ENCODE measurements around the gene MITF. TPM values are rescaled to one million over a fixed set of nuclear protein-coding genes. Genes with fewer than 3 reads are reported as not detected.
"Not testable (repeated sequence)": the region's sequence is repeated elsewhere in the genome, so short reads cannot be mapped to it uniquely, and the experiment has no call there.

MITF gene
- polyA plus RNA-seq, 4 donors: 0.22 to 2.2 (median 1.6) TPM

GRCh38 chr3:69909859-69910258, 170.6 kb downstream of the MITF start:
- DNase-seq; FAIRE-seq; H3K27me3 ChIP-seq (ENCODE audit: control insufficient read depth in 3 of 3, insufficient read depth in 3 of 3, low read length in 3 of 3); H3K36me3 ChIP-seq (ENCODE audit: control insufficient read depth in 3 of 3, insufficient read depth in 2 of 3, low read depth in 1 of 3, low read length in 3 of 3); H3K4me1 ChIP-seq (ENCODE audit: control insufficient read depth in 3 of 3, insufficient read depth in 2 of 3, low read depth in 1 of 3, low read length in 2 of 3); H3K9me3 ChIP-seq (ENCODE audit: control insufficient read depth in 2 of 2, insufficient read depth in 1 of 2, low read depth in 1 of 2, low read length in 1 of 2); H3K27ac ChIP-seq (ENCODE audit: low read depth in 1 of 3, low read length in 2 of 3); H3K4me3 ChIP-seq (ENCODE audit: low read depth in 1 of 3, low read length in 3 of 3): not testable (repeated sequence)

DNA sequence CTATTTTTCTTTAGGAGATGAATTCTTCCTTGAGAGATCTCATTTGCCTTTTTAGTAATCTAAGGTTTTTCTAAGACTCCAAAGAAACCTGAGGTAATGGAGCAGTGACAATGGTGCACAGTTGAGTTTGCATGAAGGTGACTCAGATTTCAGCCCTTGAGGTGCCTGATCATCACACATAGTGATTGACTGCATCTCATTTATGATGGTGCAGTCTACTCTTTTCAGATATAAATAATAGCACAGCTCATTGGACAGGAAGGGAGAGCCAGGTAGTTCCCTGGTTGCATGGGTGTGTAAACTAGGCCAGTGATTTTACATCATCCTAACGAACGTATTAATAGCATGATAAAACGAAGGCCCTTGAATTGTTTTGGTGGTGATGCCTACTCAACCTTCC, 174.2 kb downstream of the MITF start:
- no peaks in the 10 kb centered on the region for H3K4me1 ChIP-seq (ENCODE audit: control insufficient read depth in 3 of 3, insufficient read depth in 2 of 3, low read depth in 1 of 3, low read length in 2 of 3)
- no peaks in the 10 kb centered on the region for H3K27me3 ChIP-seq (ENCODE audit: control insufficient read depth in 3 of 3, insufficient read depth in 3 of 3, low read length in 3 of 3)
- WGBS, 3 donors: 82 to 94% (median 93%) methylated on average over 3 of the region's 3 CpGs
- no peak overlapping the region for H3K4me3 ChIP-seq (ENCODE audit: low read depth in 1 of 3, low read length in 3 of 3)
- no peaks in the 10 kb centered on the region for H3K36me3 ChIP-seq (ENCODE audit: control insufficient read depth in 3 of 3, insufficient read depth in 2 of 3, low read depth in 1 of 3, low read length in 3 of 3)
- no peak overlapping the region for H3K27ac ChIP-seq (ENCODE audit: low read depth in 1 of 3, low read length in 2 of 3)
- H3K9me3 ChIP-seq (ENCODE audit: control insufficient read depth in 2 of 2, insufficient read depth in 1 of 2, low read depth in 1 of 2, low read length in 1 of 2): peaks cover 2 to 7% of the 10 kb centered on the region in 2 donors
- FAIRE-seq (no peak), DNase-seq (no peak)

- no peaks in the 10 kb centered on the region for H3K36me3 ChIP-seq (ENCODE audit: control insufficient read depth in 3 of 3, insufficient read depth in 2 of 3, low read depth in 1 of 3, low read length in 3 of 3)
- no peak overlapping the region for H3K4me3 ChIP-seq (ENCODE audit: low read depth in 1 of 3, low read length in 3 of 3)
- H3K4me1 ChIP-seq (ENCODE audit: control insufficient read depth in 3 of 3, insufficient read depth in 2 of 3, low read depth in 1 of 3, low read length in 2 of 3): no peaks in the 10 kb centered on the region
- 83 to 90% (median 84%) methylated on average over 4 of the region's 4 CpGs for WGBS, 3 donors
- H3K9me3 ChIP-seq (ENCODE audit: control insufficient read depth in 2 of 2, insufficient read depth in 1 of 2, low read depth in 1 of 2, low read length in 1 of 2): peaks cover 2 to 7% of the 10 kb centered on the region in 2 donors
- H3K27me3 ChIP-seq (ENCODE audit: control insufficient read depth in 3 of 3, insufficient read depth in 3 of 3, low read length in 3 of 3): no peaks in the 10 kb centered on the region
- FAIRE-seq (no peak), DNase-seq (no peak)
- no peak overlapping the region for H3K27ac ChIP-seq (ENCODE audit: low read depth in 1 of 3, low read length in 2 of 3)
Measured at GRCh38 chr3:69914395-69914794, 175.1 kb downstream of the MITF start.

GRCh38 chr3:69915726-69916125, 176.5 kb downstream of the MITF start:
- FAIRE-seq: no peak
- Histone ChIP-seq H3K4me3 (ENCODE audit: low read depth in 1 of 3, low read length in 3 of 3) (no peak overlapping the region), H3K36me3 (ENCODE audit: control insufficient read depth in 3 of 3, insufficient read depth in 2 of 3, low read depth in 1 of 3, low read length in 3 of 3) (no peaks in the 10 kb centered on the region), H3K27me3 (ENCODE audit: control insufficient read depth in 3 of 3, insufficient read depth in 3 of 3, low read length in 3 of 3) (no peaks in the 10 kb centered on the region), H3K27ac (ENCODE audit: low read depth in 1 of 3, low read length in 2 of 3) (no peak overlapping the region), H3K4me1 (ENCODE audit: control insufficient read depth in 3 of 3, insufficient read depth in 2 of 3, low read depth in 1 of 3, low read length in 2 of 3) (no peaks in the 10 kb centered on the region), H3K9me3 (ENCODE audit: control insufficient read depth in 2 of 2, insufficient read depth in 1 of 2, low read depth in 1 of 2, low read length in 1 of 2) (peaks cover 2 to 3% of the 10 kb centered on the region in 2 donors)
- no peak for DNase-seq

DNA sequence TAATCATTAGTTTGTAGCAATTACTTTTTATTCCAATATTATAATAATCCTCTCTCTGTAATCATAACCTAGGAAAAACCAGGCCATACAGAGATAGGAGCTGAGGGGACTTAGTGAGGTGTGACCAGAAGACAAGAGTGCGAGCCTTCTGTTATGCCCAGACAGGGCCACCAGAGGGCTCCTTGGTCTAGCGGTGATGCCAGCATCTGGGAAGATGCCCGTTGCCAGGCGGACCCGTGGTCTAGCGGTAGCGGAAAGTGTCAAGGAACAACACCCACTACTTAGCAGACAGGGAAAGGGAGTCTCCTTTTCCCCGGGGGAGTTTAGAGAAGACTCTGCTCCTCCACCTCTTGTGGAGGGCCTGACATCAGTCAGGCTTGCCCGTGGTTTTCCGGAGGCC, 180.7 kb downstream of the MITF start:
- not testable (repeated sequence) for FAIRE-seq; DNase-seq; H3K4me1 ChIP-seq (ENCODE audit: control insufficient read depth in 3 of 3, insufficient read depth in 2 of 3, low read depth in 1 of 3, low read length in 2 of 3); H3K9me3 ChIP-seq (ENCODE audit: control insufficient read depth in 2 of 2, insufficient read depth in 1 of 2, low read depth in 1 of 2, low read length in 1 of 2); H3K4me3 ChIP-seq (ENCODE audit: low read depth in 1 of 3, low read length in 3 of 3); H3K36me3 ChIP-seq (ENCODE audit: control insufficient read depth in 3 of 3, insufficient read depth in 2 of 3, low read depth in 1 of 3, low read length in 3 of 3); H3K27me3 ChIP-seq (ENCODE audit: control insufficient read depth in 3 of 3, insufficient read depth in 3 of 3, low read length in 3 of 3); H3K27ac ChIP-seq (ENCODE audit: low read depth in 1 of 3, low read length in 2 of 3)
- 60 to 72% (median 66%) methylated on average over 10 of the region's 10 CpGs for WGBS, 3 donors

DNA sequence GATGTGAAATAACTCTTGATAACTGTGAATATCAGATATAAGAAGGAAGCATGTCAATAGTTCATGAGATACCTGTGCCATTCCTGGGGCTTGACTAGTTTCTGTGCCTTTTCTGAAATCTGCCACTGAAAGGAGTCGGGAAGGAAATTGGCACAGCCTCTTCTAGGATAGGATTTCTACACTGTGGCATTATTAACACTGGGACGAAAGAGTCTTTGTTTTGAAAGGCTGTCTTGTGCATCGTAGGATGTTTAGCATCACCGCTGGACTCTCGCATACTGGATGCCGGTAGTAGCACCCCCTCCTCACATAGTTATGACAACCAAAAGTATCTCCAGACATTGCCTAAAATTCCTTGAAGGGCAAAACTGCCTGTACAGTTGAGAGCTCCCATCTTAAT, 182.4 kb downstream of the MITF start:
- H3K9me3 ChIP-seq (ENCODE audit: control insufficient read depth in 2 of 2, insufficient read depth in 1 of 2, low read depth in 1 of 2, low read length in 1 of 2): no peaks in the 10 kb centered on the region
- no peak overlapping the region for H3K4me3 ChIP-seq (ENCODE audit: low read depth in 1 of 3, low read length in 3 of 3)
- no peaks in the 10 kb centered on the region for H3K4me1 ChIP-seq (ENCODE audit: control insufficient read depth in 3 of 3, insufficient read depth in 2 of 3, low read depth in 1 of 3, low read length in 2 of 3)
- H3K36me3 ChIP-seq (ENCODE audit: control insufficient read depth in 3 of 3, insufficient read depth in 2 of 3, low read depth in 1 of 3, low read length in 3 of 3): no peaks in the 10 kb centered on the region
- 91 to 93% (median 93%) methylated on average over 6 of the region's 6 CpGs for WGBS, 3 donors
- no peak overlapping the region for H3K27ac ChIP-seq (ENCODE audit: low read depth in 1 of 3, low read length in 2 of 3)
- no peak for FAIRE-seq
- H3K27me3 ChIP-seq (ENCODE audit: control insufficient read depth in 3 of 3, insufficient read depth in 3 of 3, low read length in 3 of 3): no peaks in the 10 kb centered on the region
- DNase-seq: no peak

- no peak for FAIRE-seq
- 57 to 75% (median 74%) methylated on average over 4 of the region's 4 CpGs for WGBS, 3 donors
Measured at GRCh38 chr3:69922521-69923000, 183.3 kb downstream of the MITF start.

DNA sequence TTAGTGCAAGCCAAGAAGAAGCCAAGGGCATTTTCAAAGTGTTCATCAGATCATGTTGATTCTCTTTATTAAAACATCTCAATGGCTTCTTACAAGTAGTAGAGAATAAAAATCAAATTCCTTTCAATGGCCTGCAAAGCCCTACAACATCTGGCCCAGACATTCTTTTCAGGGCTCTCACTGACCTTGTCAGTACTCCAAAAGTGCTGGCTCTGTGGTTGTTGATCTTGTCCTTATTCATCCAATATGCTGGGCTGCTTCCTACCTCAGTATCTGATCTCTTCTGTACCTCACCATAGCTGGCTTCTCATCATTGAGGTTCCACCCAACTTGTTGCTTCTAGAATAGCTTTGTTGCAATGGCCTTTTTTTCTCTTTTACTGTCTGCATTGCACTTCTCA, 186.2 kb downstream of the MITF start:
- DNase-seq: no peak

More at GRCh38 chr3:69922521-69923000, 183.3 kb downstream of the MITF start:
- H3K9me3 ChIP-seq (ENCODE audit: control insufficient read depth in 2 of 2, insufficient read depth in 1 of 2, low read depth in 1 of 2, low read length in 1 of 2): no peaks in the 10 kb centered on the region
- H3K27me3 ChIP-seq (ENCODE audit: control insufficient read depth in 3 of 3, insufficient read depth in 3 of 3, low read length in 3 of 3): no peaks in the 10 kb centered on the region
- DNase-seq: no peak
- no peak overlapping the region for H3K4me3 ChIP-seq (ENCODE audit: low read depth in 1 of 3, low read length in 3 of 3)
- H3K4me1 ChIP-seq (ENCODE audit: control insufficient read depth in 3 of 3, insufficient read depth in 2 of 3, low read depth in 1 of 3, low read length in 2 of 3): no peaks in the 10 kb centered on the region
- H3K36me3 ChIP-seq (ENCODE audit: control insufficient read depth in 3 of 3, insufficient read depth in 2 of 3, low read depth in 1 of 3, low read length in 3 of 3): no peaks in the 10 kb centered on the region
- H3K27ac ChIP-seq (ENCODE audit: low read depth in 1 of 3, low read length in 2 of 3): no peak overlapping the region

DNA sequence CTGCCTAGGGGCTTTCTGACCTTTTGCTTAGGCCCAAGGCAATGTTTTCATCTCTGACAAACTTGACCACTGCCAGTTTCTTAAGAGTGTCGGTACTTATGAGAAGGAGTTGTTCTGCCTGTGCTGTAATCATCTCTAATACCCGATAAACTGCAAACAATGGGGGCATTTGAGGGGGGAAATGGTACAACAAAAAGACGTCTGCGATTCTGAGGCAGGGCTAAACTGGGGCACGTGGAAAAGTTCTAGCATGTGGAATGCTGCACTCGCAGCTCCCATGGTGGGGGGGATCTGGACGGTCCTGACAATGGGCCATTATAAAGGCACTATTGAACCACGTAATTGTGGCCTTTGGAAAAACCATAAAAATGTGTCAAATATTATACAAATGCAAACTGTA, 187.1 kb downstream of the MITF start:
- H3K27ac ChIP-seq (ENCODE audit: low read depth in 1 of 3, low read length in 2 of 3): no peak overlapping the region
- no peaks in the 10 kb centered on the region for H3K27me3 ChIP-seq (ENCODE audit: control insufficient read depth in 3 of 3, insufficient read depth in 3 of 3, low read length in 3 of 3)
- 70 to 84% (median 73%) methylated on average over 8 of the region's 8 CpGs for WGBS, 3 donors
- H3K4me3 ChIP-seq (ENCODE audit: low read depth in 1 of 3, low read length in 3 of 3): no peak overlapping the region
- H3K4me1 ChIP-seq (ENCODE audit: control insufficient read depth in 3 of 3, insufficient read depth in 2 of 3, low read depth in 1 of 3, low read length in 2 of 3): no peaks in the 10 kb centered on the region
- FAIRE-seq (no peak), DNase-seq (no peak)
- H3K9me3 ChIP-seq (ENCODE audit: control insufficient read depth in 2 of 2, insufficient read depth in 1 of 2, low read depth in 1 of 2, low read length in 1 of 2): no peaks in the 10 kb centered on the region
- H3K36me3 ChIP-seq (ENCODE audit: control insufficient read depth in 3 of 3, insufficient read depth in 2 of 3, low read depth in 1 of 3, low read length in 3 of 3): no peaks in the 10 kb centered on the region

More for the DNA sequence above, 186.2 kb downstream of the MITF start:
- H3K4me1 ChIP-seq (ENCODE audit: control insufficient read depth in 3 of 3, insufficient read depth in 2 of 3, low read depth in 1 of 3, low read length in 2 of 3): no peaks in the 10 kb centered on the region
- H3K27me3 ChIP-seq (ENCODE audit: control insufficient read depth in 3 of 3, insufficient read depth in 3 of 3, low read length in 3 of 3): no peaks in the 10 kb centered on the region
- H3K27ac ChIP-seq (ENCODE audit: low read depth in 1 of 3, low read length in 2 of 3): no peak overlapping the region
- no peak overlapping the region for H3K4me3 ChIP-seq (ENCODE audit: low read depth in 1 of 3, low read length in 3 of 3)
- no peaks in the 10 kb centered on the region for H3K9me3 ChIP-seq (ENCODE audit: control insufficient read depth in 2 of 2, insufficient read depth in 1 of 2, low read depth in 1 of 2, low read length in 1 of 2)
- no peak for FAIRE-seq
- H3K36me3 ChIP-seq (ENCODE audit: control insufficient read depth in 3 of 3, insufficient read depth in 2 of 3, low read depth in 1 of 3, low read length in 3 of 3): no peaks in the 10 kb centered on the region
